Measurements from ENCODE around the gene PTX4.

PTX4 gene

GRCh38 chr16:1506494-1507213 is 17.9 kb upstream of the PTX4 start:
- no peak for TF ChIP-seq CTCF (IDR thresholded peaks at IDR 0.05; ENCODE audit: borderline replicate concordance, control extremely low read depth, extremely low read depth, insufficient read depth, missing control alignments)
- no peak for DNase-seq (ENCODE audit: low spot score)
- in situ Hi-C loops (cut with MboI; ENCODE audit: low sequenced_read_pairs, unreplicated experiment) = no loop called here

GRCh38 chr16:1505912-1506311 is 17.2 kb upstream of the PTX4 start:
- TF ChIP-seq CTCF (IDR thresholded peaks at IDR 0.05; ENCODE audit: borderline replicate concordance, control extremely low read depth, extremely low read depth, insufficient read depth, missing control alignments) = no peak
- no peak for DNase-seq (ENCODE audit: low spot score)
- in situ Hi-C loops (cut with MboI; ENCODE audit: low sequenced_read_pairs, unreplicated experiment) = no loop called here

GRCh38 chr16:1505073-1505844 is 16.5 kb upstream of the PTX4 start:
- in situ Hi-C loops (cut with MboI; ENCODE audit: low sequenced_read_pairs, unreplicated experiment) = no loop called here

GRCh38 chr16:1503110-1503955 is 14.6 kb upstream of the PTX4 start:
- no peak for DNase-seq (ENCODE audit: low spot score)
- no peak for TF ChIP-seq CTCF (IDR thresholded peaks at IDR 0.05; ENCODE audit: borderline replicate concordance, control extremely low read depth, extremely low read depth, insufficient read depth, missing control alignments)
- in situ Hi-C loops (cut with MboI; ENCODE audit: low sequenced_read_pairs, unreplicated experiment) = no loop called here

More at GRCh38 chr16:1505073-1505844, 16.5 kb upstream of the PTX4 start:
- no peak for DNase-seq (ENCODE audit: low spot score)
- TF ChIP-seq CTCF (IDR thresholded peaks at IDR 0.05; ENCODE audit: borderline replicate concordance, control extremely low read depth, extremely low read depth, insufficient read depth, missing control alignments) = no peak

- in situ Hi-C loops (cut with MboI; ENCODE audit: low sequenced_read_pairs, unreplicated experiment) = no loop called here
- no peak for TF ChIP-seq CTCF (IDR thresholded peaks at IDR 0.05; ENCODE audit: borderline replicate concordance, control extremely low read depth, extremely low read depth, insufficient read depth, missing control alignments)
- DNase-seq (ENCODE audit: low spot score) = no peak
Observed at GRCh38 chr16:1502092-1503004, 13.6 kb upstream of the PTX4 start.
